Urinary bladder (tissue), 4 donors: ENCODE data around the gene ARRDC2. TPM values are rescaled to one million over a fixed set of nuclear protein-coding genes. Genes with fewer than 3 reads are reported as not detected.
A peak's percentile ranks its signal among the peaks of the same experiment; 100 is the strongest.

Experiments used
- DNase-seq: peaks from one replicate; pipeline ENCODE4 v3.0.0-alpha.2; 2015; ENCODE audit errors: extremely low spot score
- H3K27ac ChIP-seq: one replicate; pipeline ENCODE4 v1.5.1; 2013; ENCODE audit warnings: low read depth, mild to moderate bottlenecking, moderate library complexity
- H3K36me3 ChIP-seq: one replicate; pipeline ENCODE4 v1.6.1; 2013; ENCODE audit warnings: mild to moderate bottlenecking, moderate library complexity; ENCODE audit not compliant: insufficient read depth
- H3K4me1 ChIP-seq: one replicate; pipeline ENCODE4 v1.6.1; 2013; ENCODE audit warnings: mild to moderate bottlenecking, moderate library complexity; ENCODE audit not compliant: insufficient read depth
- H3K4me3 ChIP-seq: one replicate; pipeline ENCODE4 v1.5.1; 2013; ENCODE audit warnings: low read depth, low read length
- WGBS: extraction: QIAGEN DNeasy Blood & Tissue Kit; methylation state at CpG from one replicate; pipeline ENCODE4 v1.1.7; 2013; 5-methylcytosine and 5-hydroxymethylcytosine counted together
- polyA plus RNA-seq: library from polyadenylated mRNA; stranded (reverse); fragments of 200-250 nt; gene quantifications from one replicate; pipeline ENCODE4 v1.2.3, GENCODE V29; 2013
- total RNA-seq: library from RNA; depleted of rRNA; stranded (reverse); fragments of >200 nt; gene quantifications from one replicate; pipeline ENCODE4 v1.2.3, GENCODE V29; 2014
- donor health status: healthy with polysubstance abuse.
- donor health status: healthy.

Gene ARRDC2
- total and polyA plus RNA-seq, 2 donors: 7.5 to 38.0 TPM

- no peak for DNase-seq
- peak overlapping the region; percentile 35 for H3K27ac ChIP-seq
- no peaks in the 10 kb centered on the region for H3K36me3 ChIP-seq
- no peaks in the 10 kb centered on the region for H3K4me1 ChIP-seq
- WGBS: 15% methylated on average over 12 of the region's 12 CpGs
- H3K4me3 ChIP-seq: peak overlapping the region; percentile 20
Measured at GRCh38 chr19:18044825-18045304, 36.9 kb downstream of the ARRDC2 start.

DNA sequence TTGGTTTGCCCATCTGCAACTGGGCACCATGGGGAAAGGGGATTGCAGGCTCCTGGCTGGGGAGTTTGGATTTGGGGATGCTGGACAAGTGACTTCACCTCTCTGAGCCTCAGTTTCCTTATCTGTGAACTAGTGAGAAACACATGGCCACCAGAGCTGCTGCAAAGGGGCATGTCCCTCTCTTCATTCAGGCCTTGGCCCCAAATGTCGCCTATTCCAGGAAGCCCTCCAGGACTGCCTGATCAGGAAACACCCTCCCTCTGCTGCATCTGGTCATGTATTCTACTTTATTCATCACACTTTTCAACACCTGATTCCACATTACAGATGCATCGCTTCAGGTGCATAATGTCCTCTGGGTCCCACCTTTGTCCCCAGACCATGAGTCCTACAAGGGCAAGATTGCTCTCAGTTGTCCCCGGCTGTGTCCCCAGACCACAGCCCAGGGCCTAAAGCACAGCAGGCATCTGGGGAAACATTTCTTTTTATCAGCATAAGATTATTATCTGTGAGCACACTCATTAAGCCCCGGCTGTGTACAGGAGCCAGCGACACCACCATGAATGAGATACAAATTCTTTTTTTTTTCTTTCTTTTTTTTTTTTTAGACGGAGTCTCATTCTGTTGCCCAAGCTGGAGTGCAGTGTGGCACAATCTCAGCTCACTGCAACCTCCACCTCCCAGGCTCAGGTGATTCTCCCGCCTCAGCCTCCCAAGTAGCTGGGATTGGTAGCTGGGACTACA lies 37.5 kb downstream of the ARRDC2 start:
- H3K4me3 ChIP-seq: peak overlapping the region; percentile 20

GRCh38 chr19:18046059-18046718 lies 38.2 kb downstream of the ARRDC2 start:
- DNase-seq: no peak
- Histone ChIP-seq H3K36me3 (no peaks in the 10 kb centered on the region), H3K27ac (peak overlapping the region; percentile 41), H3K4me1 (no peaks in the 10 kb centered on the region), H3K4me3 (no peak overlapping the region)
- WGBS: 64% methylated on average over 14 of the region's 14 CpGs

More for the DNA sequence above, 37.5 kb downstream of the ARRDC2 start:
- Histone ChIP-seq H3K4me1 (no peaks in the 10 kb centered on the region), H3K27ac (peak overlapping the region; percentile 33), H3K36me3 (no peaks in the 10 kb centered on the region)
- DNase-seq: no peak
- WGBS: 77% methylated on average over 7 of the region's 7 CpGs

GRCh38 chr19:18049385-18049784 lies 41.4 kb downstream of the ARRDC2 start:
- WGBS: 32% methylated on average over 10 of the region's 10 CpGs
- Histone ChIP-seq H3K27ac (no peak overlapping the region), H3K4me3 (no peak overlapping the region), H3K4me1 (no peaks in the 10 kb centered on the region), H3K36me3 (no peaks in the 10 kb centered on the region)
- DNase-seq: no peak

- 15% methylated on average over 31 of the region's 31 CpGs for WGBS
- H3K4me1 ChIP-seq: no peaks in the 10 kb centered on the region
- H3K27ac ChIP-seq: no peak overlapping the region
- H3K36me3 ChIP-seq: no peaks in the 10 kb centered on the region
- DNase-seq: no peak
- H3K4me3 ChIP-seq: no peak overlapping the region
Measured at GRCh38 chr19:18051887-18052286, 43.9 kb downstream of the ARRDC2 start.

- Histone ChIP-seq H3K4me1 (no peaks in the 10 kb centered on the region), H3K4me3 (no peak overlapping the region), H3K27ac (no peak overlapping the region), H3K36me3 (no peaks in the 10 kb centered on the region)
- DNase-seq: no peak
- 55% methylated on average over 9 of the region's 9 CpGs for WGBS
Measured at GRCh38 chr19:18053576-18054219, 45.7 kb downstream of the ARRDC2 start.

DNA sequence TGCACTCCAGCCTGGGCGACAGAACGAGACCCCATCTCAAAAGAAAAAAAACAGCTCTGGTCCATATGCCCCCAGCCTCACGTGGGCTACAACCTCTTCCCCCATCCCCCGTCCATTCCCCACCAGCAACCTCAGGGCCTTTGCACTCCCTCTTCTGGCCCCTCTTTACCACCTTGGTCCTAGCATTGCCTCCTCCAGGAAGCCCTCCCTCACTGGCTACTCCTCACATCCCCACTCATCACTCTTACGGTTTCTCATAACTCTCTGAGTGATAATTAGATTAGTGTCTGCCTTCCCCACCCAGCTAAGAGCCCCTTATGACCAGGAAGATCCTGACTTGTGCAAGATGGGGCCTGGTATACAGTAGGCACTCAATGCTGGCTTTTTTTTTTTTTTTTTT lies 48.0 kb downstream of the ARRDC2 start:
- no peak for DNase-seq
- Histone ChIP-seq H3K27ac (no peak overlapping the region), H3K36me3 (no peaks in the 10 kb centered on the region), H3K4me1 (no peaks in the 10 kb centered on the region), H3K4me3 (no peak overlapping the region)
- 81% methylated on average over 5 of the region's 5 CpGs for WGBS

GRCh38 chr19:18057557-18057956 lies 49.6 kb downstream of the ARRDC2 start:
- Histone ChIP-seq H3K4me1 (no peaks in the 10 kb centered on the region), H3K27ac (peak overlapping the region; percentile 78), H3K36me3 (no peaks in the 10 kb centered on the region), H3K4me3 (no peak overlapping the region)
- no peak for DNase-seq
- WGBS: 61% methylated on average over 6 of the region's 6 CpGs

DNA sequence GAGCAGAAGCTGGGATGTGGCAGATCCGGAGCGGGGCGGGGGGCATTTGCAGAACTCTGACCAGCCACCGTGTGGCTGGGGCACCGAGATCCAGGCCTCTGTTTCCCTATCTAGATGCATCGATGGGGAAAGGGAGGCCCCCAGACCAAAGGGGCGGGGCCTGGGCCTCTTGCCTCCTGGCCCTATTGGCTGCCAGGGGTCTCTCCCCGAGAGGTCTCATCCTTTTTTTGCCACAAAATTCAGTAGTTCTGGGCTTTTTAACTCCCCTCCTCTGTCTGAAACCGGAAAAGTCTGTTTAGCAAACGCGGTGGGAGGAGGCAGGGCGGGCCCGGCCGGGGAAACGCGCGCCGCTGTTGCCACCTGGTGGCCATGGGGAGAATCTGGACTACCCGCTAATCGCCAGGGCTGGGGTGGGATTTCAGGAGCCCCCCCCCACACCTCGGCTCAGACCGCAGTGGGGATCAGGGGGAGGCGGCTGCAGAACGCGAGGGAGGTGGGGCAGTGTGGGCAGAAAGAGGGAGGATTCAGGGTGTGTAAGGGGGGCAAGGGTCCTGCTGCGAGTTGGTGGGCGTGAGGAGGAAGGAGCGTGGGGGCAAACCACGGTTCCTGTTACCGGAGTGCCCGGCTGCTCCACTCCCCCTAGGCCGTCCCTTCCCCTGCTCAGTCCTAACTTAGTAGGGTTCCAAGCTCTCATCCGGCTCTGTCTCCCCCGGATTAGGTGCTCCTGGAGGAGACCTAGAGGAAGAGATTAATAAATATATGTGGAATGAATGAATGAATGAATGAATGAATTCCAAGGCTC lies 50.4 kb downstream of the ARRDC2 start:
- WGBS: 2% methylated on average over 34 of the region's 34 CpGs
- Histone ChIP-seq H3K4me1 (no peaks in the 10 kb centered on the region), H3K4me3 (peak overlapping the region; percentile 12), H3K27ac (peak overlapping the region; percentile 78), H3K36me3 (no peaks in the 10 kb centered on the region)
- DNase-seq: peak; percentile 61

- no peak overlapping the region for H3K27ac ChIP-seq
- H3K4me3 ChIP-seq: no peak overlapping the region
- WGBS: 73% methylated on average over 8 of the region's 8 CpGs
- no peaks in the 10 kb centered on the region for H3K36me3 ChIP-seq
- no peaks in the 10 kb centered on the region for H3K4me1 ChIP-seq
- no peak for DNase-seq
Measured at GRCh38 chr19:18059297-18059696, 51.3 kb downstream of the ARRDC2 start.

DNA sequence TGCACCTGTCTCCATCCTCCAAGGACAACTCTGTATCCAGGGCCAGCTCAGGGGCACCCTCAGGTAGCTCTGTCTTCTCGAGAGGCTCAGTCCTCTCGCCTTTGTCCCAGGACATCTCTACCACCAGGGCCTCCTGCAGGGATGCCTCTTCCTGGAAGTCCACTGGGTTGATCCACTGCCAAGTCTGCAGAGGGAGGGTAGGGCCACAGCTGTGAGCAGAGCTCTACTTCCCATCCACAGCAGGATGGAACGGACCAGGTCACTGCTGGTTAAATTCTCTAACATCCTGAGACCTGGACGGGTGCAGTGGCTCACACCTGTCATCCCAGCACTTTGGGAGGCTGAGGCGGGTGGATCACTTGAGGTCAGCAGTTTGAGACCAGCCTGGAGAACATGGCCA lies 51.9 kb downstream of the ARRDC2 start:
- Histone ChIP-seq H3K4me1 (no peaks in the 10 kb centered on the region), H3K36me3 (no peaks in the 10 kb centered on the region), H3K4me3 (no peak overlapping the region), H3K27ac (no peak overlapping the region)
- 77% methylated on average over 5 of the region's 5 CpGs for WGBS
- no peak for DNase-seq

DNA sequence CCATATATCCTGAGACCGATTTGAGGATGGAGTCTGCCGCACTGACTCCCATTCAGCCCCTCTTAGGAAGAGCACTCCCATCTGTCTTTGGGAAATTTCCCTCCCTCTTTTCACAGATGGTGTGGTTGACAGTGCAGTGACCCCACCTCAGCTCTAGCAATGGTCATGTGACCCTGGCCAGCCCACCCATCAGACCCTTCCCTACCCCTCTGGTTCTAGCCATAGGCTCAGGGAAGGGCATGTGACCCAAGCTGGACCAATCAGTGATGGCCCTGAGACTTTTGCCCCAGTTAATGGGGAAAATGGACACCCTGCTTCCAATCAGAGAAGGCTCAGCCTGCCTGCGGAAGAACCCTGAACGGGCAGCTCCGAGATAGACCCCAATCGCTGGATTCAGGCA lies 52.5 kb downstream of the ARRDC2 start:
- Histone ChIP-seq H3K4me1 (no peaks in the 10 kb centered on the region), H3K36me3 (no peaks in the 10 kb centered on the region), H3K27ac (no peak overlapping the region), H3K4me3 (no peak overlapping the region)
- 81% methylated on average over 6 of the region's 6 CpGs for whole genome bisulfite sequencing
- DNase-seq: no peak

DNA sequence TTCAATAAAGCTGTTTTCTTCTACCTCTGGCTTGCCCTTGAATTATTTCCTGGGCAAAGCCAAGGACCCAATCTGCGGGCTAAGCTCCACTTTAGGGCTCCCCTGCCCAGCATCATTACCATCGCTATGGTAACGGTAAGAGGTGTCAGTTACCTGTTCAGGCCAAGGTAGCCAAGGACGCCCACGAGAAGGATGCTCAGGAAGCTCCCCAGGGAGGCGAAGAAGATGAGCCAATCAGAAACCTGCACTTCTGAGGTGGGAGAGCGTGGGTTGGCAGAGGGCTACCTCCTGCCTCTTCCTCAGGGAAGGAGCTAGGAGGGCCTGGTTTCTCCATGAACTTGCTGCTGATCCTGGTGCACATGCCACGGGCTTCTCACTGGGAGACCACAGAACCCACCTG lies 54.1 kb downstream of the ARRDC2 start:
- H3K4me1 ChIP-seq: no peaks in the 10 kb centered on the region
- WGBS: 47% methylated on average over 8 of the region's 8 CpGs

More for the DNA sequence above, 54.1 kb downstream of the ARRDC2 start:
- Histone ChIP-seq H3K4me3 (no peak overlapping the region), H3K27ac (no peak overlapping the region), H3K36me3 (no peaks in the 10 kb centered on the region)
- DNase-seq: no peak
